Measurements from ENCODE around the gene FAM171A1.

Gene FAM171A1

DNA sequence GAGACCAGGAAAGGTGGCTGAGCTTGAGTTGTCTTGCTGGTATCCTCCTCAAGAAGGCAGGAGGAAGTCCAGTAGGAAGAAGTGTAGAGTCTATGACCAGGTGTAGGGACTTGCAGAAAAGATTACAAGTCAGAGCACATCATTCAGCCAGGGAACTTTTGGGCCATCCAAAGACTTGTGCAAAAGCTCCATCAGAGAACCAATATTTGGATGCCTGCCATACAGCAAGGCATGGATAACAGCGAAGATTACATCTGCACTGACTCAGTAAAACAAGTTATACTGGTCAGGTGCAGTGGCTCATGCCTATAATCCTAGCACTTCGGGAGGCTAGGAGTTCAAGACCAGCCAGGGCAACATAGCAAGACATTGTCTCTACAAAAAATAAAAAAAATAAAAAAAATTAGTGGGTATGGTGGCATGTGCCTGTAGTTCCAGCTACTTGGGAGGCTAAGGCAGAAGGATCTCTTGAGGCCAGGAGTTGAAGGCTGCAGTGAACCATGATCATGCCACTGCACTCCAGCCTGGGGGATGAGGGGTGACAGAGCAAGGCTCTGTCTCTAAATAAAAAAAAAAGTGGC lies 189.4 kb downstream of the FAM171A1 start:
- no peaks in the 10 kb centered on the region for H3K27me3 ChIP-seq (ENCODE audit: insufficient read depth, low read depth, severe bottlenecking)
- no peak for DNase-seq
- no peak overlapping the region for H3K27ac ChIP-seq
- no peaks in the 10 kb centered on the region for H3K9me3 ChIP-seq (ENCODE audit: severe bottlenecking)
- no peak overlapping the region for H3K4me3 ChIP-seq (ENCODE audit: low read depth, low read length)
- TF ChIP-seq, protein P1, sequence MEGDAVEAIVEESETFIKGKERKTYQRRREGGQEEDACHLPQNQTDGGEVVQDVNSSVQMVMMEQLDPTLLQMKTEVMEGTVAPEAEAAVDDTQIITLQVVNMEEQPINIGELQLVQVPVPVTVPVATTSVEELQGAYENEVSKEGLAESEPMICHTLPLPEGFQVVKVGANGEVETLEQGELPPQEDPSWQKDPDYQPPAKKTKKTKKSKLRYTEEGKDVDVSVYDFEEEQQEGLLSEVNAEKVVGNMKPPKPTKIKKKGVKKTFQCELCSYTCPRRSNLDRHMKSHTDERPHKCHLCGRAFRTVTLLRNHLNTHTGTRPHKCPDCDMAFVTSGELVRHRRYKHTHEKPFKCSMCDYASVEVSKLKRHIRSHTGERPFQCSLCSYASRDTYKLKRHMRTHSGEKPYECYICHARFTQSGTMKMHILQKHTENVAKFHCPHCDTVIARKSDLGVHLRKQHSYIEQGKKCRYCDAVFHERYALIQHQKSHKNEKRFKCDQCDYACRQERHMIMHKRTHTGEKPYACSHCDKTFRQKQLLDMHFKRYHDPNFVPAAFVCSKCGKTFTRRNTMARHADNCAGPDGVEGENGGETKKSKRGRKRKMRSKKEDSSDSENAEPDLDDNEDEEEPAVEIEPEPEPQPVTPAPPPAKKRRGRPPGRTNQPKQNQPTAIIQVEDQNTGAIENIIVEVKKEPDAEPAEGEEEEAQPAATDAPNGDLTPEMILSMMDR (IDR thresholded peaks at IDR 0.05; ENCODE audit: low read depth, low read length): no peak
- no peaks in the 10 kb centered on the region for H3K36me3 ChIP-seq

- Histone ChIP-seq H3K27me3 (ENCODE audit: insufficient read depth, low read depth, severe bottlenecking) (no peaks in the 10 kb centered on the region), H3K9me3 (ENCODE audit: severe bottlenecking) (no peaks in the 10 kb centered on the region), H3K27ac (no peak overlapping the region), H3K4me3 (ENCODE audit: low read depth, low read length) (no peak overlapping the region), H3K36me3 (no peaks in the 10 kb centered on the region)
- DNase-seq: no peak
- TF ChIP-seq, protein P1 (IDR thresholded peaks at IDR 0.05; ENCODE audit: low read depth, low read length): no peak
These were observed 190.4 kb downstream of the FAM171A1 start for GRCh38 chr10:15180736-15181135.

- Histone ChIP-seq H3K27me3 (ENCODE audit: insufficient read depth, low read depth, severe bottlenecking) (no peaks in the 10 kb centered on the region), H3K27ac (no peak overlapping the region), H3K36me3 (no peaks in the 10 kb centered on the region), H3K9me3 (ENCODE audit: severe bottlenecking) (no peaks in the 10 kb centered on the region), H3K4me3 (ENCODE audit: low read depth, low read length) (no peak overlapping the region)
- no peak for DNase-seq
- TF ChIP-seq, protein P1 (IDR thresholded peaks at IDR 0.05; ENCODE audit: low read depth, low read length): no peak
These were observed 194.8 kb downstream of the FAM171A1 start for GRCh38 chr10:15176269-15176668.

GRCh38 chr10:15175587-15175986 lies 195.5 kb downstream of the FAM171A1 start:
- DNase-seq: no peak
- TF ChIP-seq, protein P1 (IDR thresholded peaks at IDR 0.05; ENCODE audit: low read depth, low read length): no peak
- no peaks in the 10 kb centered on the region for H3K9me3 ChIP-seq (ENCODE audit: severe bottlenecking)
- no peak overlapping the region for H3K4me3 ChIP-seq (ENCODE audit: low read depth, low read length)
- no peaks in the 10 kb centered on the region for H3K36me3 ChIP-seq
- H3K27ac ChIP-seq: no peak overlapping the region
- H3K27me3 ChIP-seq (ENCODE audit: insufficient read depth, low read depth, severe bottlenecking): no peaks in the 10 kb centered on the region

GRCh38 chr10:15172306-15172840 lies 198.7 kb downstream of the FAM171A1 start:
- Histone ChIP-seq H3K9me3 (ENCODE audit: severe bottlenecking) (no peaks in the 10 kb centered on the region), H3K4me3 (ENCODE audit: low read depth, low read length) (no peak overlapping the region), H3K36me3 (no peaks in the 10 kb centered on the region), H3K27ac (no peak overlapping the region), H3K27me3 (ENCODE audit: insufficient read depth, low read depth, severe bottlenecking) (no peaks in the 10 kb centered on the region)
- no peak for DNase-seq
- TF ChIP-seq, protein P1 (IDR thresholded peaks at IDR 0.05; ENCODE audit: low read depth, low read length): no peak
